Body of pancreas (tissue), 4 donors: Measurements from ENCODE around the gene HOXC4.
"Not testable (repeated sequence)": the region's sequence is repeated elsewhere in the genome, so short reads cannot be mapped to it uniquely, and the experiment has no call there.

Source experiments
- POLR2A ChIP-seq, 3 donors: fragments of 450-650 bp; IDR thresholded peaks; one replicate each; pipeline ENCODE4 v1.6.1; 2016; ENCODE audit warnings: antibody characterized with exemption in 3 of 3, mild to moderate bottlenecking in 2 of 3
- TF ChIP-seq, protein P1 (sequence below), 7 experiments: fragments of 450-650 bp in 4 of 7; fragments of 200-600 bp in 3 of 7; sonication (generic) in 3 of 7; IDR thresholded peaks; one replicate each; pipeline ENCODE4 v1.5.1; 2016 to 2019; ENCODE audit warnings: antibody characterized with exemption in 7 of 7

DNA sequence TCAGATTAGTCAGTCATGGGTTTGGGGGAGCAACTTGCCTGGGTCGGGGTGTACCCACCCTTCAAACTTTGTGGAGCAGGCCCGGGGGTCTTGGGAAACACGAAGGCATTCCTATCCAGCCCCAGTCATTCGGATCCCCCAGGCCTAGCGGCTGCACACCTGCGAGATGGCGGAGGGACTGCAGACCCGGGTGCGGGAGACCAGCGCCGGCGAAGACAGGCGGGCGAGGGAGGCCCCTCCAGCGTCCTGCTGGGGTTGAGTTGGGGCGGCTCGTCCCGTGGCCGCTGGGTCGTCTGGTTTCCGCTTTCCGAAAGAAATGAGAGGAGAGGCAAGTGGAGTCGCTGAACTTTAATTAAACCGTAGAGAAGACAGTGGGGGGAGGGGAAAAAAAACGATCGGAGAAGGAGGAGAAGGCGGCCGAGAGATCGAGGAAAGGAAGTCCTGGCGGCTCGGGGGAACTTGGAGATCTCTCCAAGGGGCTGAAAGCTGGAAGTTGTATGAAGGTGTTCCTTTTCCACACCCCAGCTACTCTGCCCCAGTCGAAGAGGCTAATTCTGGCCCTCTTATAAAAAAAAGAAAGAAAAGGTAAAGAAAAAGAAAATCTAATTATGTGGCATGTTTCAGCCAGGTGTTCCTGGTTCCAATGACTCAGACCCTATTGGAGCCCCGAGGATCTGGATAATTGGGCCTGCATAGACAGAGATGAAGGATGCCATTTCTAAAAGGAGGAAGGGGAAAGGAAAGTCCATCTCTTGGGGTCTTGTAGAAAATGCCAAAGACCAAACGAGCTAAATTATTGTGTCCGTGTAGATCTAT, 28.2 kb downstream of the HOXC4 start:
- not testable (repeated sequence) for TF ChIP-seq POLR2A (IDR thresholded peaks at IDR 0.05)
- TF ChIP-seq, protein P1, sequence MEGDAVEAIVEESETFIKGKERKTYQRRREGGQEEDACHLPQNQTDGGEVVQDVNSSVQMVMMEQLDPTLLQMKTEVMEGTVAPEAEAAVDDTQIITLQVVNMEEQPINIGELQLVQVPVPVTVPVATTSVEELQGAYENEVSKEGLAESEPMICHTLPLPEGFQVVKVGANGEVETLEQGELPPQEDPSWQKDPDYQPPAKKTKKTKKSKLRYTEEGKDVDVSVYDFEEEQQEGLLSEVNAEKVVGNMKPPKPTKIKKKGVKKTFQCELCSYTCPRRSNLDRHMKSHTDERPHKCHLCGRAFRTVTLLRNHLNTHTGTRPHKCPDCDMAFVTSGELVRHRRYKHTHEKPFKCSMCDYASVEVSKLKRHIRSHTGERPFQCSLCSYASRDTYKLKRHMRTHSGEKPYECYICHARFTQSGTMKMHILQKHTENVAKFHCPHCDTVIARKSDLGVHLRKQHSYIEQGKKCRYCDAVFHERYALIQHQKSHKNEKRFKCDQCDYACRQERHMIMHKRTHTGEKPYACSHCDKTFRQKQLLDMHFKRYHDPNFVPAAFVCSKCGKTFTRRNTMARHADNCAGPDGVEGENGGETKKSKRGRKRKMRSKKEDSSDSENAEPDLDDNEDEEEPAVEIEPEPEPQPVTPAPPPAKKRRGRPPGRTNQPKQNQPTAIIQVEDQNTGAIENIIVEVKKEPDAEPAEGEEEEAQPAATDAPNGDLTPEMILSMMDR (IDR thresholded peaks at IDR 0.05) = not testable (repeated sequence)
